CD4-positive, alpha-beta T cell treated with Interferon alpha-2 for 1 hour (primary cell): ENCODE data around the gene KLF5.

Experiments
- DNase-seq, 2 donors: peaks; one replicate each; pipeline ENCODE4 v3.0.0-alpha.2; 2020 to 2022

KLF5 gene

DNA sequence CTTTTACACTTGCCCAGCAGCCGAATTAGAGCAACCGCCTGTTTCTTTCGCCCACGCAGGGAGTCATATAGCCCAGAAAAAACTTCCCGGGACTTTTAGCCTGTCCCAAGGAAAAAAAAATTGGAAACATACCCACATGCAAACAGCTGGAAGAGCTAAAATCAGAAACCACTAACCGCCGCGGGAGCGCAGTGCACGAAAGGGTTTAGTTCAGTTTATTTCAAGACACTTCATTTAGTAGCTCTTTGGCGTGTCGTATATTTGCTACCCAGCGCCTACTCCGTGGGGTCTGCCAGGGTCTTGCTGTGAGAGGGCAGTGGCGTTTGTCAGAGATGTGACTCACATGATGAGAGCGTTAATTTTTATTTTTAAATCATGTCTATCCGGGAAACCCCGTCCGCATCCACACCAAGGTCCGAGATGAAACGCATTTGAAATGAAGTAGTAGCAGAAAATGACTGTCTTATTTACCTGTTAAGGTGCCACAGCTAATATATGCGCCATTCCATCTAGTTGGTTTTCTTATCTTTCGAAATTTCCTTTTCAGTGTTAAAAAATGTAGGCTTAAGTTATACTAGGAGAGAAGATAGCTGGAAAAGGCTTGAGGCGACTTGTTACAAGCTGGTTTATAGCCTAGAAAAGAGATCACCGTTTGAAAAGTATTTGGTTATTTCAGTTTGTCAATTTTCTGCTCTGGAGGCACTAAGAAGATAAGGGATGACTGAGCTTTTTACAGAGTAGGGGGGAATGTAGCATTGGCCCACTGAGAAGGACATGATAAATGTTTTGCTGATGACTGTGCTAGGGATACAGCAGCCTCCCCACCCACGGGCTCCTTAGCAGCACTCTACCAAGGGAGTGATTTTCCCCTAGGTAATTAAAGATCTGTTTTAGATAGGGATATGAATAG, 1.7 kb downstream of the KLF5 start:
- no peak for DNase-seq

DNA sequence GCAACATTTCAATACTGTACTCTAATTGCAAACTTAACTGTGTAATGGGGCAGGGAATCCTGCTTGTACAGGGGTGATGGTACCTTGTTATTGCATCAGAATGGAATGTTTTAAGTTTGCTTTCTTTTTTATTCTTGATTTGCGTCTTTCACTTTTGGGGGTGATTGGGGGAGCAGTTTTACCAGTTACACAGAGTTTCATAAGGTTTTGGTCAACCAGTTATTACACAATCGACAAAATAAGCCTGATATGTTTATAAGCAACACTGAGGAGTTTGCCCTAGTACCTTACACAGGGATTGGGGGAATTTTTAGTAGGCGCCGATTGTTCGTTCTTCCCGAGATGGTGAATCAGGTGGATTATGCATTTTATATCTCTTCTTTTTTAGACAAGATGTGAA, 2.7 kb downstream of the KLF5 start:
- no peak for DNase-seq

DNA sequence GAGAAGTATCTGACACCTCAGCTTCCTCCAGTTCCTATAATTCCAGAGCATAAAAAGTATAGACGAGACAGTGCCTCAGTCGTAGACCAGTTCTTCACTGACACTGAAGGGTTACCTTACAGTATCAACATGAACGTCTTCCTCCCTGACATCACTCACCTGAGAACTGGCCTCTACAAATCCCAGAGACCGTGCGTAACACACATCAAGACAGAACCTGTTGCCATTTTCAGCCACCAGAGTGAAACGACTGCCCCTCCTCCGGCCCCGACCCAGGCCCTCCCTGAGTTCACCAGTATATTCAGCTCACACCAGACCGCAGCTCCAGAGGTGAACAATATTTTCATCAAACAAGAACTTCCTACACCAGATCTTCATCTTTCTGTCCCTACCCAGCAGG, 3.1 kb downstream of the KLF5 start:
- DNase-seq, result no peak

DNA sequence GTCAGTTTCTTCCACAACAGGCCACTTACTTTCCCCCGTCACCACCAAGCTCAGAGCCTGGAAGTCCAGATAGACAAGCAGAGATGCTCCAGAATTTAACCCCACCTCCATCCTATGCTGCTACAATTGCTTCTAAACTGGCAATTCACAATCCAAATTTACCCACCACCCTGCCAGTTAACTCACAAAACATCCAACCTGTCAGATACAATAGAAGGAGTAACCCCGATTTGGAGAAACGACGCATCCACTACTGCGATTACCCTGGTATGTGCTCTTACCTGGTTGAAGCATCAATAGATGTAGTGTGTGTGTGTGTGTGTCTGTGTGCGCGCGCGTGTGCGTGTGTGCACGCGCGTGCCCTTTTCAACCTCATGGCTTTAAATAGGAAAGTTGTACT, 3.7 kb downstream of the KLF5 start:
- DNase-seq, result no peak

DNA sequence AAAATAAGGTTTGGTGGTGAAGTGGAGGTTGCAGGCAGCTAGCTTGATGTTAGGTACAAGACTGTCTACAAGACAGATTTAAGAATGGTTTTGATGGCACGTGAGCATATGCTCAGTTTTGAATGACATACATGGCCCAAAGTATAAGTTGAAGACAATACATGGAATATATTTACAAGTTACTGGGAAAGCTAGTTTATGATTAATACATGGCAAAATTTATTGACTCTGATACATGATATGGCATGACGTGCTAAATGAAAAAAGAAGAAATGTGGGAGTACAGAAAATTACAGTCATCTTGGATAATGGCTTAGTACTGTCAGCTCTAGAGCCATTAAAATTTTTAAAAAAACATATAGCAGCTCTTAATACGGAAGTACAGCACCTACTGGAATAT, 4.4 kb downstream of the KLF5 start:
- DNase-seq, result no peak

DNA sequence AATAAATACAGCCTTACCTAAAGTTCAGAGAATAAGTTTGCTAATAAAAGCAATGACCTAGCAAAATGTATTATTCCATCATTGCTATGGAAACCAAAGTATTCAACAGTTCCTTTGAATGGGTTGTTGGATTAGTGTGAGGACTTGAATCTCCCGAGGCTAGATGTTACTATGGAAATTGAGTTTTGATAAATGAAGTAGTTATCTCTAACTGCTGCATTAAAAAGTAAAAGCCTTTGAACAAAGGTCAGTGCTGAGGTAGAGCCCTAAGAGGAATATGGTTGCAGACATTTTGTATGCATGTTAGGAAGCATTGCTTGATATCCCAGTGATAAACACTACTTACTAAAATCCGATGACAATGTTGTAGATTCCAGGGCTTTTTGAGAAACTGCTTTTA, 6.2 kb downstream of the KLF5 start:
- DNase-seq, result no peak

DNA sequence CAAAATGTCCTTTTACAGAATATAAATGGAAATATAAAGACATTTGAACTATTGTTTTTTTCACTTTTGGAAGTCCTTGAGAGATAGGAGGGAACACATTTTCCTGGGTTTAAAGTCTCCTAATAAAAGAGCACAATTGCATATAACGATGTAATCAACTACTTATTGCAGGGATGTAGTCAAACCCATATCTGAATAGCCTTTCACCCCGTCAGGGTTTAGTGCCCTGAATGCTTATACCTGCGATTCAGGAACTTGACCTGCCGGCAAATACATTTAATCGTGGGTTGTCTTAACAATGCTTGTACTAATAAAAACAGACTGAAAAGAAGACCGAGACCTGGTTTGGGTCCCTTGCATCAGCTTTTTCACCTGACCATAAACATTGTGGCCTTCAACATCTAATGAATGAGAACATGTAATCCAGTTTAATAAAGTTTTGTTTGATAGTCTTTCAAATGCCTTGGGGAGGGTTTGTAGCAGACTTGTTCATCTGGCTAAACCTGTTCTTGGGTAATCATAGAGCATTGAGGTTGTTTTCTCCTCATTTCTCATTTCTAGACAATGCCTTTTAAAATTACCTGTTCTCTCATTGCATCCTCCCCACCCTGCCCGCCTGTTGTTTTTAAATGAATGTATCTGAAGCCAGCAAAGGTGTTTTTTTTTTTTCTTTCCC, 7.0 kb downstream of the KLF5 start:
- no peak for DNase-seq

DNA sequence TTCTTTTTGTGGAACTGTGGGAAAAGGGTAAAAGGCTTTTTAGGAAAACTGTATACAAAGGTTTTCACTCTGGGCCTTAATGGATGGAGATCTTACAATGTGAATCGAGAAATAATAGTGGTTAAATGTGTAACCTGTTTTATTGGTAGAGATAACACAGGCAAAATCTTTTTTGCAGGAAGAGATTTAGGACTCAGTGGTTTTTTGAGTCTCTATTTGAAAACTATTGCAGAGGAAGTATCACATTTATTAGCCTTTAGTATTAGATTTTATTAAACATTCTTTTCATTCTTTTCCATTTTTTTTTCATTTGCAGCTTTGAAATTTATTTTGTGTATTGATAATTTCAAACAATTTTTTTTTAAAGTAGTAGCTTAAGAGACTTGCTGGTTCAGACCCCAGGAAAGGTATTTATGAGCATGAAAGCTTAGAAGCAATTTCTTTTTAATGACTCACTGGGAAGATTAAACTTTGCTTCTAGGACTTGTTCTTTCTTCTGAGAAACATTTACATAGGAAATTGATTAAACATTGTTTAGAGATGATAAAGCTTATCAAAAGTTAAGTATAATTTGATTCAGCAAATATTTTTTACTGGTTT, 10.5 kb downstream of the KLF5 start:
- no peak for DNase-seq

DNA sequence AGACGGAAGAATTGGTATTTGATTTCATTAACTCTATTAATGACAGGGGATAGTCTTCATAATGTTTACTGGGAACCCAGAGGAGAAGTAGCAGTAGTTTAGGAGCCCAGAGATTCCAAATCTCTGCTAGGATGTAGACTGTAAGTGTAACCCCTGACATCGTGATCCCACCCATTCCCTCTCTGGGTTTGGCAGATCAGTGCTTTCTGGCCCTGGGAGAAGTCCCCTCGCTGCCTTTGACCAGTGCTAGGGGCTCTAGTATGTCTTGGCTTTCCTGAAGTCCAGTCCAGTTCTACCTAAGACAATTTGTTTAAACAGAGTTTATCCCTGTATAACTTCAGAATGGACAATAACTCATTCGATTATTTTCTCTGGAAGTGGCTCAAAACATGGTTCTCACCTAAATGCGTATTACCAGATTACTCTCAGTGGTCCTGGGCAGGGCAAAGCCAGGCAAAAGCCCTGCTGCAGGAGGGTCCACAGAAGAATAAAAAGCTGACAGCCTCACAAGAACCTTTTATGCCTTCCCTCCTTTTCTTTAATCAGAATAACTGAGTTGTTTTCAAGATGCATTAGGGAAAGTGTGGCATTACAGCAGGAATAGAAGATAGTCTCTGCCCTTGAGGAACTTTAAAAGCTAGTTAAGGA, 11.8 kb downstream of the KLF5 start:
- no peak for DNase-seq

DNA sequence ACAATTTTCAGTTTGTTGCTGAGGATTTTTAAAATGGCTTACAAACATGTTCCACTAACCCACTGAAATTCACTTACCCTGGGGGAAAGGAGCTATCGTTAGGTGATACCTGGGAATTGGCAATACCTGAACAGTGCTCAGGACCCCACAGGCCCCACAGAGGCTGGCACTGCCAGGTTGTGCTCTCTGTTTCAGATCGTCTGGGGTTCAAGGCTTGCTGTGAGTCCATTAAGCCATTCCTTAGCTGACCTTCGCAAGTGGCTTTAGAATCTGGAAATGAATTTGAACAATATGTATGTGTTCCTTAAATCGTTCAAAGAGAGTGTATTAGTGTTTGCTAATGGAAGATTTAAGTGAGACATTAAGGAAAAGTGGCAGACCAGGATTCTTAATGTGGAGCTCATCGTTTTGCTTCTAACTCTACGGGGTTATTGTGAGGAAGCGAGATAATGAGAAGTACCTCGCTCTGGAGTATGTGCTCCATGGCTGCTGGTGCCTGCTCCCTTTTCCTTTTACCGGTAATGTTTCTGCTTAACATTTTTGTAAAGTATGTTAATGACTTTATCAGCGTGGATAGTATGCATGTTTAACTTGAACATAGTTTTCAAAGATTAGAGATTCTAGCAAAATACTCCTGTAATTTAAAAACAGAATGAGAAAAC, 13.6 kb downstream of the KLF5 start:
- DNase-seq, result no peak

DNA sequence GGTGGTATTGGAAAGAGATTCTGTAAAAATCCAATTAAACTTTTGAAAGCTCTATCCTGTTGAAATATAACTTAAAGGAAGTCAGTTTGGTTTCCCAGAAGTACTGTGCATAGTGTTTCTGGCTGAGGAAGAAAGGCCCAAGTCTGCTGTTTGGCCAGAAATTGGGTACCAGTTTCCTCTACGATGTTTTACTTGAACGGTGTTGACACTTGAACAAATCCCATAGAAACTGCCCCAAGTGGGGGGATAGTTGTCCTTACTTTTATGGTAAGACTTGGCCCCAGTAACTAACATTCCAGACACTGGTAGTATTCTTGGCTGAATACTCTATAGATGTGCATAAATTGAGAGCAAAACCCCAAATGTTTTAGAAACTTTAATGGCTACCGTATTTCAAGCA, 14.2 kb downstream of the KLF5 start:
- no peak for DNase-seq

DNA sequence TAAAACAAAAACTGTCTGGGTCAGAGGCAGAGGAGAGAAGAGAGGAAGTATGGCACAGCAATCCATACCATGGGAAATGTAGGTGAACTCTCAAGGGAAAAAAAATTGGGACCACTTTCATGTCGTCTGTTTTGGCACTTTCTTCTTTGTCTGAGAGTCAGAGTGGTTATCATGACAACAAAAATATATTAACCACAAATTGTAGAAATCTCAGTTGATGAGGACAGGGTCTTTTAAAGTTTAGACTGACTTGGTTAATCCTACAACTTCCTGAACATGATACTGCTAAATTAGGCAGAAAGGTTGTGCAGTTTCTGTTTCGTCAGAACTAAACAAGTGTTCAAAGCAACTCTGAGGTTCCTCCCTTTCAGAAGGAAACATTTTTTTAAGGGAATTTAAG, 15.2 kb downstream of the KLF5 start:
- no peak for DNase-seq

DNA sequence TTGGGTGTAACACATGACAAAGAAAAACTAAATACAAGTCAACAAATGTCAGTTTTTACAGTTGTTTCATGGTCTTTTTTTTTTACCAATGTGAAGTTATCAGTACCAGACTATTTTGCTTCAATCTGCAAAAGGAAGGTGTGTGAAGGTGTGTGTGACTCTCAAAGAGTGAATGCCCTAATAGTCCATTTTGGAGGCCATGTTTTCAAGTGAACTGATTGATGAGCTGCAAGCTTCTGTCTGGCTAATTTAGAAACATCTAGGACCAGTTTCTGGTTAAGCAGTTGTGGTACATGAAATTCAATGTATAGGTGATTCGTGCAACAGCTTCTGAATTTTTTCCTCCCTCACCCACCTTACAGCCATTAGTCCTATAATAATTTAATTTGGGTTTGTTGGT, 16.1 kb downstream of the KLF5 start:
- no peak for DNase-seq

DNA sequence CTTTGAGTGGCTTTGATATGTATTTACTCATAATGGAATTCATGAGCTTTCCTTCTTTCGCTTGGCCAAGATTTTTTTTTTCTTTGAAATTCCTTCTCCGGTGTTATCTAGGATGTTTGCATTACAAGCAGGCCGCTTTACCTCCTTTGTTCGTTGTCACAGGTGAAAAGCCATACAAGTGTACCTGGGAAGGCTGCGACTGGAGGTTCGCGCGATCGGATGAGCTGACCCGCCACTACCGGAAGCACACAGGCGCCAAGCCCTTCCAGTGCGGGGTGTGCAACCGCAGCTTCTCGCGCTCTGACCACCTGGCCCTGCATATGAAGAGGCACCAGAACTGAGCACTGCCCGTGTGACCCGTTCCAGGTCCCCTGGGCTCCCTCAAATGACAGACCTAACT, 16.7 kb downstream of the KLF5 start:
- DNase-seq, result no peak

DNA sequence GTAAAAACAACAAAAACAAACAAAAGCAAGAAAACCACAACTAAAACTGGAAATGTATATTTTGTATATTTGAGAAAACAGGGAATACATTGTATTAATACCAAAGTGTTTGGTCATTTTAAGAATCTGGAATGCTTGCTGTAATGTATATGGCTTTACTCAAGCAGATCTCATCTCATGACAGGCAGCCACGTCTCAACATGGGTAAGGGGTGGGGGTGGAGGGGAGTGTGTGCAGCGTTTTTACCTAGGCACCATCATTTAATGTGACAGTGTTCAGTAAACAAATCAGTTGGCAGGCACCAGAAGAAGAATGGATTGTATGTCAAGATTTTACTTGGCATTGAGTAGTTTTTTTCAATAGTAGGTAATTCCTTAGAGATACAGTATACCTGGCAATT, 17.1 kb downstream of the KLF5 start:
- no peak for DNase-seq

DNA sequence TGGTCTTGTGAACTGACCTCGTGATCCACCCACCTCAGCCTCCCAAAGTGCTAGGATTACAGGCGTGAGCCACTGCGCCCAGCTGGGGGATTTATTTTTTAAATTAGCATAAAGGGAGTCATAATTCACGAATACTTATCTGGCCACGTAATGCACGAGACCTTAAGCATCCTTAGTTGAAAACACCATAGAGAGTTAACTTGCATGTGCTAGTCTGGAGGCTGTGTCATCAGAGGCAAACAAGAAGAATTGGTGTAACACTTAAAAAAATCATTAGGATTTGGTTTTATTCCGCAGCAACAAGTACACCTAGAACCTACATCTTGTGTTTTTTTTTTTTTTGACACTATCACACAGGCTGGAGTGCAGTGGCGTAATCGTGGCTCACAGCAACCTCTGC, 19.1 kb downstream of the KLF5 start:
- DNase-seq, result no peak

DNA sequence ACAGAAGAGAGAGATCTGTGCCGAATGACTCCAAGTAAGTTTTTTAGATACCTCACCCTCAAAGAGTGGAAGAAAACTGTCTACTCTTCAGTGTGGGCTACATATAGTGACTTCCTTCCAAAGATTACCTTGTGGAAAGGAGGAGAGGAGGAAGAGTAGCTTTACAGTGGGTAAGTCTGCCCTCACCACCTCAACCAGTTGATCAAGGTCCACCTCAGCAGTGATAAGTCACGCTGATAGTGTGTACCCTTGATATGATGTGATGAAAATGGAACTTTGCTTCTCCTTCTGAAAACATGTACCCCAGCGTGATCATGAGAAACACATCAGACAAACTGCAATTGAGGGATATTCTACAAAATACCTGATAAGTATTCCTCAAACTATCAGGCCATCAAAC, 20.6 kb downstream of the KLF5 start:
- no peak for DNase-seq

DNA sequence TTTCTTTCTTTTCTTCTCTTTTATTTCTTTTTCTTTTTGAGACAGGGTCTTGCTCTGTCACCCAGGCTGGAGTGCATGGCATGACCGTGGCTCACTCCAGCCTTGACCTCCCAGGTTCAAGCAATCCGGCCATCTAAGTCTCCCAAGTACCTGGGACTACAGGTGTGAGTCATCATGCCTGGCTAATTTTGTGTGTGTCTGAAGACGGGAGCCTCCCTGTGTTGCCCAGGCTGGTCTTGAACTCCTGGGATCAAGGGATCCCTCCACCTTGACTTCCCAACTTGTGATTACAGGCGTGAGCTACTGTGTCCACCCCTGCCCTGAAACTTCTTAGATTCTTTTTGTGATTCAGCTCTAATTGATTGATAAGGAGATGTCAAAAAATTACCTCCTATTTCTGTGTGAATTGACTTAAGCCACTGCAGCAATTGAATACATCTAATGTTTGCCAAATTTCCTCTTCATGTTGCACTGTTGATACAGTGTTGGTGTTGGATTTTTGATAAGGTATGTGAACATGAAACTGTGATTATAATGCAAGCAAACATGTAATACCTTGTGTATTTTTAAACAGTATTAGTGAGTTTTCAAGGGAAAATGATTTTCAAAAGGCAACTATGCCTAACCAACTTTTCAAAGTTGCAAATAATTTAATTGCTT, 22.6 kb downstream of the KLF5 start:
- no peak for DNase-seq

DNA sequence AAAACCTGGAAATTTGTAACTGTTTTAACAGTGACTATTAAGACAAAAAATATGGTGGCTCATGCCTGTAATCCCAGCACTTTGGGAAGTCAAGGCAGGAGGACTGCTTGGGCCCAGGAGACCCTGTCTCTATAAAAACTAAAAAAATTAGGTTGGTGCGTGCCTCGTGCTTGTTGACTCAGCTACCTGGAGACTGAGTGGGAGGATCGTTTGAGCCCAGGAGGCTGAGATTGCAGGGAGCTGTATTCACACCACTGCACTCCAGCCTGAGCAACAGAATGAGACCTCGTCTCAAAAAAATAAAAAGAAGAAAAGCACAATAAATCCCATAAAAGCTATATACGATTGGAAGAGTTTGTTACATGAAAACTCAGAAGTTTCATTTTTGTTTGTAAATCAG, 23.7 kb downstream of the KLF5 start:
- no peak for DNase-seq

DNA sequence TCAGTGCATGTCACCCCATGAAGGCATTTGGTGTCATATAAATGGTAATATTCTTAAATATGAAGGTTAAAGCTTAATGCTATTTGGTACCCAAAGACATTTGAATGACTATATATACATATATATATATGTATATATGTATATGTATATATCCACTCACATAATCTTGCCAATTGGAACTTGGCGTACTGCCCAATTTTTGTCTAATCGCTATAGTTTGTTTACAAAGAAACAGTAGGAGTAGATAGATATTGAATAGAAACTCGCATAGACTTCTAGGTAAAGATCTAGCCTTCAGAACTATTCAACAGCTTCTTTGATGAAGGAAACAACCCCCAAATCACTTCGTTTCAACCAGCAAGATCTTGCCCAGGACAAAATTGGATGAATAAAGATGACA, 24.1 kb downstream of the KLF5 start:
- no peak for DNase-seq

DNA sequence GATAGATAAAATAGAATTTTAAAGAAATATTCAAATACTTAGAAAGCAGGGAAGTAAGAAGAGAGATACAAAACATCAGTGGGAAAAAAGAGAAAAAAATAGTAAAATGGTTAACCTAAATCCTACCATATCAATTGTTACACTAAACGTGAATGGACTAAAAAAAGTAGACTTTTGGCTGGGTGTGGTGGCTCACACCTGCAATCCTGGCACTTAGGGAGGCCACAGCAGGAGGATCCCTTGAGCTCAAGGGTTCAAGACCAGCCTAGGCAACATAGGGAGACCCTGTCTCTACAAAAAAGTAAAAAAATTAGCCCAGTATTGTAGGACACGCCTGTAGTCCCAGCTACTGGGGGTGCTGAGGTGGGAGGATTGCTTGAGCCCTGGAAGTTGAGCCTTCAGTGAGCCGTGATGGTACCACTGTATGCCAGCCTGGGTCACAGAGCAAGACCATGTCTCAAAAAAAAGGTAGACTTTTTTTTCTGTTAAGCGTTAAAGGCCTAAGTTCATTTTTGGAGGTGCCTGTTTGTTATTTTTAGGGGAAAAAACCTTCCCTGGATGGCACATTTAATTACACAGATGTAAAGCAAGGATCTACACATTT, 29.6 kb downstream of the KLF5 start:
- DNase-seq, result no peak

DNA sequence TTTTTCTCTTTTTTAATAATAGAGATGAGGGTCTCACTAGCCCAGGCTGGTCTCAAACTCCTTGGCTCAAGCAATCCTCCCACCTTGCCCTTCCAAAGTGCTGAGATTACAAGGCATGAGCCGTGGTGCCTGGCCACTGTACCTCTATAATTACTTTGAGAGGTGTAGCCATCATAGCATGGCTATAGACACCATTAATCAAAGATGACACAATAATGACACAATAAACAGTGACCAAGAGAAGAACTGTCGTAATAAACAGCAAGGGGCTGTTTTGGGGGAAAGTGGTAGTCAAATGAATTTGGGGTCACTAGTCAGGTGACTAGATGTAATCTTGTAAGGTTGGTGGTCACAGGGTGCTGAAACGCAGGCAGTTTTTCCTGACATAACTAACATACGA, 30.4 kb downstream of the KLF5 start:
- DNase-seq, result no peak
